ENCODE measurements around the gene CAMK1.
A peak's percentile ranks its signal among the peaks of the same experiment; 100 is the strongest.

The CAMK1 gene

DNA sequence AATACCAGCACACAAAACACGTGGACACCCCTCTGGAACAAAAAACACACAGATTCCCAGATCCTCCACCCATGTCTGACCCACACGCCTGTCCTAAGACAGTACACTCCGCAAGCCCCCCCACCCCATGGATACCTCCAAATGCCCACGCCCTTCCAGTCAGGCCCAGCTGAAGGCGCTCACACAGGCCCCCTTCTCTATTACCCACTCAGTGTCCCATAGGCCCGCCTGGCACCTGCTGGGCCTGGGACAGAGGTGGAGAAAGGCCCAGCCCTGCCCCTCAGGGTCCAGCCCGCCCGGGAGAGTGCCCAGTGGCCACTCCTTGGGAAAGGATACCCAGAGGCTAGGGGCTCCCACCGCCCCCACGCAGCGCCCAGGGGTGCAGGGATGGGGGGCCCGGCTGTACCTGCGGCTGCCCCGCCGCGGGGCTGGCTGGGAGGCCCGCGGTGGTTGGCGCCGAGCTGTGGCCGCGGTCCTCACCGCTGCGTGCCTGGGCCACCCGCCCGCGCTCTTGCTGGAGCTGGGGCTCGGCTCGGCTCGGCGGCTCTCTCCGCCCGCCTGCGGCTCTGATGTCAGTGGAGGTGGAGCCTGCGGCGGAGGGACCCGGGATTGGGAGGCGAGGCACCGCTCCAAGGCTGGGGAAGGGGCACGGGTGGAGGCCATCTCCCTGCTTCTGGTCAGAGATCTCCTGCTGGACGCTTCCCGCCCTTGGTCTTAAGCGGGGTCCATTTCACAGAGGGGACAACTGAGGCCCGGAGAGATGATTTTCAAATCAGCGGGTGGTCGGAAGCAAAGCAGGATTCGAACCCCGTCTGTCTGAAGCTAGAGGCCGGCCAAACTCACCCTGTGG is at the start of gene CAMK1:
Gene CAMK1, minus strand, starts transcription at position 522 of the 850 bp plus-strand sequence. CDS start 2,198 bp downstream, outside the sequence.
- DNase-seq, result peak; percentile 84

DNA sequence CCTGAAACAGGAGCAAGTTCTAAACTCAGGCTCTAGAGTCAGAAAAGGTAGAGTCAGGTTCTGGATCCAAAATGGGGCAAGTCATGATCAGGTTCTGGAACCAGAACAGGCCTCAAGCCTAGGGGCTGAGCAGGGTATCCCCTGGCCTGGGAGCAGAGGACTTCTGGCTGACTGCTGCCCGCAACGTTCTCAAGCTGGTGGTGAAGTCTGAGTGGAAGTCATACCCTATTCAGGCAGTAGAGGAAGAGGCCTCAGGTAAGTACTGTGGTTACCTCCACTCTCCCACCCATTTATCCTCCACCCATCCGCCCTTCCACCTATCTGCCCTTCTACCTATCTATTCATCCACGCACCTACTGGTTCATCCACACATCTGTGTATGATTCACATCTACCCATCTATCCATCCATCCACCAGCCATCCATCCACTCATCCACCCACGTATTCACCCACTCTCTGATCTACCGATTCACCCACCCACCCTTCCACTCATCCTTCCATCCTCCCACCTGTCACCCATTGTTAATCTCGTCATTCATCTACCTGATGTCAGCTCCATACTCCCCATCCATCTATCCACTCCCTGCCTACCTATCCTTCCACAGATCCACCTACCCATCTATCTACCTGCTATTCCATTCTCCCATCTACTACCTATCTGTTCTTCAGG is 49.1 kb upstream of the CAMK1 start:
- no peak for DNase-seq

DNA sequence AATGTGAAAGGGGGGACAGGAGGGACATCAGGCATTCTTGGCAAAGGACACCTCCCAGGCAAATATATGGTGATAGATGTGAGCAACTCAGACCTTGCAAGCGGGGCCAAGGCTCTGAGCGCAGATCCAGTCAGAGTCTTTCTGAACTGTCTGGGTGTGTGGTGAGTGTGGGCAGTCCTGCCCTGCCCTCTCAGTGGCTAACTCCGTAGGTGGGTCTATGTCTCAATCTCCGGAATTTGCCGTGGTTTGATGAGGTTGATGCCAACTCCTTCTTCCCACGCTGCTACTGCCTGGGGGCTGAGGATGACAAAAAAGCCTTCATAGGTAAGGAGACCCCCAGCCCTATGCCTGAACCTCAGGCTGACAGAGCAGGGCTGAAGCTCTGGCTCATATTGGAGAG is 47.7 kb upstream of the CAMK1 start:
- DNase-seq, result no peak

DNA sequence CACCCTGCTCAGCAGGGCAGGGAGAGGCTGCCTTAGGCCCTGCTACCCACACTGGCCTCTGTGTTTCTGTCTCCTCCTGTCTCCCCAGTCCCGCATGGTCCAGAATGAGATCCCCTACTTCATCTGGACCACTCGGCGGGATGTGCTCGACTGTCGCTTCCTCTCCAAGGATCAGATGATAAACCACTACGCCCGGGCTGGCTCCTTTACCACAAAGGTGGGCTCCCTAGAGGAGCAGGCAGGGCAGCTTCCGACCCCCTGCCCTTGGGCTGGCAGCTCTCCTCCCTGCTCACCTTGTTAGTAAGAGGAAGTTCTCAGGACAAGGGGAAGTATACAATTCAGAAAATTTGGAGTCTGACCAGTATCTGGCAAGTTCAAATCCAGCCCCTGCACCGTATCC is 46.2 kb upstream of the CAMK1 start:
- no peak for DNase-seq

DNA sequence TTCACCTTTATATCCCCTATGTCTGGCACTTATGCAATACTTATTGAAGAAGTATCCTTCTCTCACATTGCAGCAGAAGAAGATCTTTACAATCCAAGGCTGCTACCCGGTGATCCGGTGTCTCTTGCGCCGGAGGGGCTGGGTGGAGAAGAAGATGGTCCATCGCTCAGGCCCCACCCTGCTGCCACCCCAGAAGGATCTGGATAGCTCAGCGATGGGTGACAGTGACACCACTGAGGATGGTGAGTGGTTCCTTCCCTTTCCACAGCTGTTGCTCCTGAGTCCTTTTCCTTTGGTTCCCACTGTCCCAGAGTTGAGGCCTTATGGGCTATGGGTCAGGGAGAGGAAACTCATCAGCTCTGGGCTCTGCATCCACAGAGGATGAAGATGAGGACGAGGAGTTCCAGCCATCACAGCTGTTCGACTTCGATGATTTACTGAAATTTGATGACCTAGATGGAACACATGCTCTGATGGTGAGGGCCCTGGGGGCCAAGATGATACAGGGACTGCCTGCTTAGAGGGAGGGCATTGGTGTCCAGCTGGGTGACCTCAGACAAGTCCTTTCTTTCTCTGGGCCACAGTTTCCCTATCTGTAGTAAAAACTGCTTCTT is 43.2 kb upstream of the CAMK1 start:
- DNase-seq, result no peak

DNA sequence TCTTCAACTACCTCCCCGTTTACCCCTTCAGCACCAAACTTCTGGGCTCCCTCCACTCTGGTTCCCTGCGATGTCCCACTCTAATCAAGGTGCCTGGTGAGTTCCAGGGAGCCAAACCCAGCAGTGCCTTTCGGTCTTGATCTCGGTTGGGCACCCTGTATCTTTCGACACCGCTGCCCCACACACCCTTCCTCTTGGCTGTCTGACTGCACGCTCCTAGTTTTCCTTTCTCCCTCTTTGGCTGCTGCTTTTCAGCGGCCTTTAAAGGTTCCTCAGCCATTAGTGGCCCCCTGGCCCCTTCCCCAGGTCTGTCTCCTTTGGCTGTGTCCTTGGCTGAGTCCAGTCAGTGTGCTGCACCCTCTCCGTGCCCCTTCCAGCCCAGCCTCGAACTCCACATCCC is 41.1 kb upstream of the CAMK1 start:
- DNase-seq, result no peak

DNA sequence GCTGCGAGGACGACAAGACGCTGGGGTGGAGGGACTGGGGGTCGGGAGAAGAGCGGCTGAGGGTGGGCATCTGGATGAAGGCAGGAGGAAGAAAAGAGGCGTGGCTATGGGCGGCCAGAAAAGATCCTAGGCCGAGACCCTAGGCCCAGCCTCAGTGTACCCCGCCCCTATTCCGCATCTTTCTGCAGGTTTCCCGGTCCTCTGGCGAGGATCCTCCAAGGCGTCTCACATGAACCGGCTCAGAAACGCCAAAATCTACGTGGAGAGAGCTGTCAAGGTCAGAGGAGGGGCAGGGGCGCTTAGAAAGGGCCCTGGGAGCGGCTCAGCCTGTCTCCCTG is 40.7 kb upstream of the CAMK1 start:
- DNase-seq, result no peak

DNA sequence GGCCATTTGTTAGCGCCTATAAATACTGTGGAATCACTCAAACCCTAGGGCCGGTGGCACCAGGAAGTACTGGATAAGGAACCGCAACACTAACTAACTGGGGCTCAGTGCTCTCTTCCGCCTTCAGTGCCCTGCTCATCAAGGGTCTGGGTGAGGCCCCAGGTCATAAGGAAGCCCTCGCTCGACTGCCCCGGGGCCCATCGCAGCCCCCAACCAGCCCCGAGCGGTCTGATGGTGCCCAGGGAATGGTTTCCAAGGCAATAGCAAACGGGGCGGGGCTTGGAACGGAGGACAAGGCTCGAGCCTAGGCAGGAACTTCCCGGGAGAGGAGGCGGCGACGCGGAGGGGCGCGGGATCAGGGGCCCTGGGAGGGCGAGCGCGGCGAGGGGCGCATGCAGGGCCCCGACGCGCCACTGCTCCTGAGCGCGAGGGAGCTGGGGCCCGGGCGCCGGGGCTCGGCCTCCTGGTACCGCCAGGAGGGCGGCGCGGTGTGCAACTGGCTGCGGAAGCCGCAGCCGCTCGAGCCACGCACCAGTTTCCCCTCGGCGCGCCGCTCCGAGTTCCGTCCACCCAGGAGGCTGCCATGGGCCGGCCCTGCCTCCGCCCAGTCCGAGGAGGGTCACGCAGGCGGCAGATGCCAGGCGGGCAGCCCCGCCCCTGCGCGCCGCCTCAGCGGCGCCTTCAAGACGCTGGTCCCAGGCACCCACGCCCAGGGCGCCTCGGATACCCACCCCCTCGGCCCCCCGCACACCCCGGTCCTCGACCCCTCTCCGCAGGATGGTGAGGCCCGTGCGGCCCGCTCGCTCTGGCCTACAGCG is 40.1 kb upstream of the CAMK1 start, which contains the start of gene TTLL3:
Gene TTLL3, plus strand, starts transcription at position 648 of the 818 bp plus-strand sequence. CDS start 400 bp downstream, outside the sequence.
- DNase-seq, result peak; percentile 68

DNA sequence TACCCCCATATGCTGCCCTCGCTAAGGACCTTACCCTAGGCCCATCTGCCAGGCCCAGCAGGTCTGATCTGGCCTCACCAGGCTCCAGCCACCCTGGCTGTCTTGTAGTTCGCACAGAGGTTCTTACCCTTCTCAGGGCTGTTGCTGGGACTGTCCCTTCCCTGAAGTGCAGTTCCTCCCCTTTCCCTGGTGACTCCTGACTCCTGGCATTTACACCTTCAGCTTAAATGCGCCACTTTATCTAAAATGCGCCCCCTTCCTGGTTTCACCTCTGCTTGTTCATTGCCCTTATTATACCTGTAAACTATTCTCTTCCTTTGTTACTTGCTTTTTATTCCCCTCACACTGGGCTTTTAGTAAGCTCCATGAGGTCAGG is 39.5 kb upstream of the CAMK1 start:
- peak; percentile 23 for DNase-seq

DNA sequence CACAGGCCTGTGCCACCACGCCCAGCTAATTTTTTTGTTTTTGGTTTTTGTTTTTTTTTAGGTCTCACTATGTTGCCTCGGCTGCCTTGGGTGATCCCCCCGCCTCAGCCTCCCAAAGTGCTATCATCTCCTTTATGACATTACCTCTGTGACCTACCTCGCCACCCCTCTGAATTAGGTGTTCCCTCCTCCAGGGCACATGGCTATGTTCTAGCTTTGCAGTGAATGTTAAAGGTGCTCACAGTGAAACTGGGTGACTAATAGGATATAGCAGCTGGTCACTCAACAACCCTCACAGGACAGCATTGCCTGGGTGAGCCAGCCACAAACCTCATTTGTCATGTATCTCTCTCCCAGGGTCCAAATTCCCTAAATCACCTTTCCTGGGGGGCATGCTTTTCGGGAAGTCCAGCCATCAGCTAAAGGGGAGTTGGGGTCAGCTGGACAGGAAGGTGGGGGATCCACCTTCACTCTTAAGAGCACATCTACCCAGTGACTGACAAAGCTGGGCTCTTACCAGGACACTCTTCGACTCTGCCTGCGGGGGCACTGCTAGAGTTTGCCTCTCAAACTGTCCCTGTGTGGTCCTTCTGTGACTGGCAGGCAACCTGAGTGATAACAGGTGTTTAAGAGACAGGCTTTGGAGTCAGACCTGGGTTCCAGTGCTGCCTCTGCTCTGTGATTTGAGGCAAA is 38.7 kb upstream of the CAMK1 start:
- DNase-seq, result peak; percentile 64

DNA sequence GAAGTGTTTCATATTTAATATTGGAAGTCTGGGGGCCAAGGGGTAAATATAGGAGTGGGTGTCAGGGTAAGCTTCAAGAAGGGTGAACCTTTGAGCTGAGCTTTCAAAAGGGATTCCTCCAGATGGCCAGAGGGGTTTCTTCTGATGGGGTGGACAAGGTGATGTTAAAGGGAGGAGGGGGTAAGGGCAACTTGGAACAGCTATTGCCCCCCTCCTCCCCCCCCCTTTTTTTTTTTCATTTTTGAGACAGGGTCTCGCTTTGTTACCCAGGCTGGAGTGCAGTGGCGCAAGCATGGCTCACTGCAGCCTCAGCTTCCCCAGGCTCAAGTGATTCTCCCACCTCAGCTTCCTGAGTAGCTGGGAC is 38.2 kb upstream of the CAMK1 start:
- DNase-seq, result no peak

DNA sequence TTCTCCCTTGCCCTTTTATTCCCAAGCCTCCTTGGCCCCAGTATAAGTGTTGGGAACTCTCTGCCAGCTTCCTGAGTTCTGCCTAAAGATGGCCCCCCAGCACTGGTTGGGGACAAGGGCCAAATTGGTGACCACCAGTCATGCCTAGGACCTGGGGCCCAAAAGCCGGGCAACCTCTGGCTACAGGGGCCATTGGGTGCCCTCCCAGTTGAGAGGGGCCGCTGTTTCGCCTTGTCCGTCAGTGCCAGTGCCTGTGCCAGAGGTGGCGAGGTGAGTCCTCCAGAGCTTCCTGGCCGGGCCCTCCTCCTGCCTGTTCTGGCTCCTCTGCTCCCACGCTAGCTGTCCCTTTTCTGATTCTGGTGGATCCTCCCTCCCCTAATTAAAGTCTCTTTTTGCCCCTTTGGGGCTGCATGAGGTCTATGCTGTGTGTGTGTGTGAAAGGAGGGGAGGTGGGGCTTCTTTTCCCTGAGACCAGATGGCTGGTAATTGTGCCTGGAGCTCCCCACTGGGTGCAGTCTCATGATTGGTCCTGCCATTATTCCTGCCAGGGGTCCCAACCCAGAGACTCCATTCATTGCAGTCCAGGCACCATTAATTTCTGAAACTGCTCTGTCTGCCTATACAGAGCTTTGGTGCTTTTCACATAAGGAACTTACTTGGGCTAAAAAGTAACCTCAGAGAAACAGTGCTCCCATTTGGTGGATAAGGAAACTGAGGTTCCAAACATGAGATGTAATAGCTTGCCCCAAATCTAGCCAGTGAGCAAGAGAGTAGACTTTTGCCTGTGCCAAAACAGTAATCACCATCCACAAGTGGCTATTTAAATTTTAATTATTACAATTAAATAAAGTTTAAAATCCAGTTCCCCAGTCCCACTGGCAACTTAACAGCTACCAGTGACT is 37.2 kb upstream of the CAMK1 start:
- no peak for DNase-seq

DNA sequence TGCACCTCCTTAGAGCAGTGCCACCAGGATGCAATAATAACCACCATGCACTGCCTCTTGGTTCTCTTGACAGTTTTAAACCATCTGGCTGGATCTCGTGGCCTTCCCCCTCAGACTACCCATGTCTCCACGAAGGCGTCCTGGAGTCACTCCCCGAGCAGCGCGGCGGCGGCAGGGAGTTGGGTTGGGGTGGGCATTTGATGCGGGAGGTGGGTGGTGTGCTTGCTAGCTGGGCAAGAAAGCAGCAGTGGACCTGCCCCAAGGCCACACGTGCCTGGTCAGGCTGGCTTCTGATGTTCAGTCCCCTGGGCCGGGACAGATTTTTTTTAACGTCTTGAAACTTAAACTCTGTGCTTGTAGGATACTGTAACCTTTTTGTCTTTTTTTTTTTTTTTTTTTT is 36.4 kb upstream of the CAMK1 start:
- DNase-seq, result no peak

DNA sequence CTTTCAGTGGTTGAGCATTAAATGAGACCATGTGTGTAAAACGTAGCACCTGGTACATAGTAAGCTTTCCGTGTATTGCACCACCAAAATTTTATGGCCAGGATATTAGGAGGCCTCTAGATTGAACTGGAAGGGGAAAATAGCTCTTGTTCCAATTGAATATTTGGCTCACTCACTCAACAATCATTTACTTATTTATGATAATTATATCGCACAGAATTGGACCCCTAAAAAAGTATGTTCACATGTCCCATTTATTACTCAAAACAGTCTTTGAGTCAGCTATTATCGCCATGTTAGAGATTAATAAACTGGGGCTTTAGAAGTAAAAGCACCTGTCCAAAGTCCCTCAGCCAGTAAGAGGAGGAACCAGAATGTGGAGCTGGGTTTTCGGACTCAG is 35.2 kb upstream of the CAMK1 start:
- no peak for DNase-seq

DNA sequence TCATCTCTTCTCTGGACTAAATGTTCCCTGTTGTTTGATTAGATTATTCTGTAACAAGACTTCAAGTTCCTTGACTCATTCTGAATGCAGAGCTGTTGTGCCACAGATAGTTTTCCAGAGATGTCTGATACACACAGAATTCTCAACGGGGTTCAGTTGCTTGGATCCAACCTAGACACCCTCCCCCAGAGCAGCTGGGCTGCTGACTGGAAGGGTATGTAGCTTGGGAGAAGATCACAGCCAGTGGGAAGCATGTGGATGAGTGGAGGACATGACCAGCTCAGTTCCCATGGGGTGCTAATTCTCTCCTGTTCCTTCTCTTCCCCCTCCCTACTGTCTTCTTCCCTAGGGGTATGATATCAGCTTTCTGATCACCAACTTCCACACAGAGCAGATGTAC is 33.7 kb upstream of the CAMK1 start:
- no peak for DNase-seq

DNA sequence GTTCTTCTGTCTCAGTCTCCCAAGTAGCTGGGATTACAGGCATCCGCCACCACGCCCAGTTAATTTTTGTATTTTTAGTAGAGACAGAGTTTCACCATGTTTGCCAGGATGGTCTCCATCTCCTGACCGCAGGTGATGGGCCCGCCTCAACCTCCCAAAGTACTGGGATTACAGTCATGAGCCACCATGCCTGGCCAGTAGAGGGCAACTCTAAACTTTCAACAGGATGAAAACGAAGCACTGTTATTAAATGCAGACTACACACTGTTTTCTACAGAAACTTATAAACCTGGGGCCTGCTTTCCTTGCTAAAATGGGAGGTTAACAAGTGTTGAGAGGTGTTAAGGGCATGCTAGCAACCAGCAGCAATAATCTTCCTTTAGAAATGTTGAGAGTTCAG is 30.8 kb upstream of the CAMK1 start:
- no peak for DNase-seq

DNA sequence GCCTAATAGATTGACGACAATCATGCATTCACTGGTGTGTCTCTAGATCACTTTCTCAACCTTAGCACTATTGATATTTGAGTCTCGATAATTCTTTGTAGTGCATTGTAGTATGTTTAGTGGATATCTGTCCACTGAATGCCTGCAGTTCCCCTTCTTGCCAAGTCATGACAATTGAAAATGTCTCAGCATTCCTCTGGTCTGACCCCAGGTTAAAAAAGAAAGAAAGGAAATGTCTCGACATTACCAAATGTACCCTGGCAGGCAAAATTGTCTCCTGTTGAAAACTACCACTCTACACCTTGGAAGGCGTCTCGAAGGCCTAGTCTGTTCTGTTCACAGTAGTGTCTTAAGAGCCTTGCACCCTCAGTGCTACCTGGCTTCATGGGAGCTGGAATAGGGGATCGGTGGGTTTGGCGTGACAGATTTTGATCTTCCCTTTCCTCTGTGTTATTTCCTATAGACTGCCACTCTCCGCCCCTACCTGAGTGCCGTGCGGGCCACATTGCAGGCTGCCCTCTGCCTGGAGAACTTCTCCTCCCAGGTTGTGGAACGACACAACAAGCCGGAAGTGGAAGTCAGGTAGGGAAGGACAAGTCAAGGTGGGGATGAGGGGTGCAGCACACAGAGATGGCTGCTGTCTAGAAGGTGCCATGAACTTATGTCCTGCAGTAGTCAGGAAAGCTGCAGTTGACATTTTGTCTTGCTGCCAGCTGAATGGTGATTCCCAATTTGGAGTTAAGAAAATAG is 27.6 kb upstream of the CAMK1 start:
- no peak for DNase-seq

DNA sequence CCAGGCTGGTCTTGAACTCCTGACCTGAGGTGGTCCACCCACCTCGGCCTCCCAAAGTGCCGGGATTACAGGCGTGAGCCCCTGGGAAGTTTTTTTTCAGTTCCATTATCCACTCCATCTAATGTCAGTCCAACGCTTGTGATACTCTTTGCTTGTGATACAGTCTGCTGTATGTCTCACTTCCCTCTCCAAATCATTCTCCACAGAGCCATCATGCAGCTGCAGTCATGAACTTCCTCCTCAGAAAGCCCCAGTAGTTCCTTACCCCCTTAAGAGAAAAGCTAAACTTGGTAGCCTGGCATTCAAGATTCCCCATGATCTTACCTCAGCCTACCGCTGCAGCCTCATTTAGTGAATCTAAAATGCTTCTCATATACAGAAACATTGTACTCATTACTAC is 25.5 kb upstream of the CAMK1 start:
- DNase-seq, result no peak

DNA sequence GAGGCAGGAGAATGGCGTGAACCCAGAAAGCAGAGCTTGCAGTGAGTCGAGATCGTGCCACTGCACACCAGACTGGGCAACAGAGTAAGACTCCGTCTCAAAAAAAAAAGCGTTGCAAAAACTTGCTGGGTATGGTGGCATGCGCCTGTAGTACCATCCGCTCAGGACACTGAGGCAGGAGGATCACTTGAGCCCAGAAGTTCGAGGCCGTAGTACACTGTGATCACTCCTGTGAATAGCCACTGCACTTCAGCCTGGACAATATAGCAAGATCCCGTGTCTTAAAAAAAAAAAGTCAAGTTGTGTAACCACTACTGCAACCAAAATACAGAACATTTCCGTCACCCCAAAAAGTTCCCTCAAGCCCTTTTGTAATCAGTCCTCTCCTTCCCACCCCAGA is 24.7 kb upstream of the CAMK1 start:
- no peak for DNase-seq

DNA sequence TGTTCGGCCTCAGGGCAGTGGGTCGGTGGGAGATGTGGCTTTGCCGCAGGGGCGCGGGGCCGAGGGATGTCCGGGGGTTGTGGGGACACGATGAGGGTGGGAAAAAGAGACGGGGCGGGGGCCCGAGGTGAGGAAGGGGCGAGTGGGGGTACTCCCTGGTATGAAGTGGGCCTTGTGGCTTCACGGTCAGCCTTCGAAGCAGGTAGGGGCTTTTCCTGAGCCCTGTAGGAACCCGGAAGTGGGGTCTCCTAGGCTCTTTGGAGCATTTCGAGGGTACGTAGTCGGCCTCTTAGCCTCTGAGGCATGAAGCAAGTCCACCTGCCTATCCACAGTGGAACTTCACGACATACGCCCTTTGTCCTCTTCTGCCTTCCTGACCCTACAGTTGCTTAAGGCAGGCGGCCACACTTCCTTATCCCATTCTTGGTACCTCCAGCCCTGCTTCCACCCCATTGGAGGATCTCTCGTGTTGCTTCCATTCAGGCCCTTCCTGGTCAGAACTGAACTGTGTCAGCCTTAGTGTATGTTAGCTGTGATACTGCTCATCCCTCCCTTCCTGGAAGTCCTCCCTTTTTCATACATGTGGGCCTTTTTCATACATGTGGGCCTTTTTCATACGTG is 23.5 kb upstream of the CAMK1 start:
- no peak for DNase-seq
